PC-3 (cell line): ENCODE data around the gene TSFM. TPM values are rescaled to one million over a fixed set of nuclear protein-coding genes. Genes with fewer than 3 reads are reported as not detected.
"Not testable (repeated sequence)": the region's sequence is repeated elsewhere in the genome, so short reads cannot be mapped to it uniquely, and the experiment has no call there.

Experiments used
- ATAC-seq: fragments of 200-7000 bp; cut with Tn5 transposase; 2 replicates; pipeline ENCODE4 v1.9.1; 2020; ENCODE audit warnings: mild to moderate bottlenecking, moderate library complexity
- BruUV-seq: library from RNA; stranded (reverse); fragments of 400-500 nt; replicated peaks from 2 replicates; lab custom pipeline; 2021; lab: Mats Ljungman, UMichigan
- CTCF ChIA-PET: fragments of 300-600 bp; sonication (Branson Sonifier 250); formaldehyde crosslinking; loops from one replicate; lab custom pipeline; 2022; ENCODE audit warnings: antibody characterized with exemption; lab: Charles Lee
- POLR2A ChIA-PET: fragments of 300-600 bp; sonication (Branson Sonifier 250); formaldehyde crosslinking; loops from one replicate; lab custom pipeline; 2022; ENCODE audit warnings: antibody characterized with exemption; ENCODE audit not compliant: unreplicated experiment; lab: Charles Lee
- DNase-seq: peaks from one replicate; pipeline ENCODE4 v3.0.0-alpha.2; 2015
- H2AFZ ChIP-seq: fragments of 300-600 bp; sonication (generic); 2 replicates; pipeline ENCODE4 v1.6.0; 2016; ENCODE audit warnings: antibody characterized with exemption, low read length
- H3F3A ChIP-seq: fragments of 300-600 bp; sonication (generic); one replicate; pipeline ENCODE4 v1.6.0; 2017; ENCODE audit warnings: antibody characterized with exemption, low read length, control low read depth, mild to moderate bottlenecking; ENCODE audit not compliant: unreplicated experiment
- H3K27ac ChIP-seq: fragments of 300-600 bp; sonication (generic); 2 replicates; pipeline ENCODE4 v1.5.1; 2016; ENCODE audit warnings: mild to moderate bottlenecking, low read length
- H3K27me3 ChIP-seq: fragments of 300-600 bp; sonication (generic); 2 replicates; pipeline ENCODE4 v1.6.1; 2016; ENCODE audit warnings: low read length, mixed read lengths
- H3K36me3 ChIP-seq: fragments of 300-600 bp; sonication (generic); 2 replicates; pipeline ENCODE4 v1.6.1; 2016; ENCODE audit warnings: low read depth, mixed run types, low read length, mixed read lengths
- H3K4me1 ChIP-seq: fragments of 300-600 bp; sonication (generic); 2 replicates; pipeline ENCODE4 v1.5.1; 2016; ENCODE audit warnings: low read length; ENCODE audit not compliant: insufficient read depth
- H3K4me2 ChIP-seq: fragments of 300-600 bp; sonication (generic); 2 replicates; pipeline ENCODE4 v1.6.0; 2016; ENCODE audit warnings: low read length
- H3K4me3 ChIP-seq: fragments of 300-600 bp; sonication (generic); 2 replicates; pipeline ENCODE4 v1.5.1; 2016; ENCODE audit warnings: mild to moderate bottlenecking, low read length, mixed read lengths
- H3K79me2 ChIP-seq: fragments of 300-600 bp; sonication (generic); 2 replicates; pipeline ENCODE4 v1.6.1; 2017; ENCODE audit warnings: low read length, mixed read lengths
- H3K9ac ChIP-seq: fragments of 300-600 bp; sonication (generic); 2 replicates; pipeline ENCODE4 v1.6.0; 2016; ENCODE audit warnings: mild to moderate bottlenecking, low read length
- H3K9me2 ChIP-seq: fragments of 300-600 bp; sonication (generic); replicated peaks from 2 replicates; pipeline ENCODE4 v1.6.1; 2016; ENCODE audit warnings: mixed run types, low read length, mixed read lengths
- H3K9me3 ChIP-seq: fragments of 300-600 bp; sonication (generic); 2 replicates; pipeline ENCODE4 v1.6.1; 2016; ENCODE audit warnings: low read length, mixed read lengths
- H4K20me1 ChIP-seq: fragments of 300-600 bp; sonication (generic); 2 replicates; pipeline ENCODE4 v1.6.1; 2016; ENCODE audit warnings: low read length, mixed read lengths
- EZH2 ChIP-seq: fragments of 300-600 bp; sonication (generic); IDR thresholded peaks from one replicate; pipeline ENCODE4 v1.6.1; 2017; ENCODE audit warnings: antibody characterized with exemption, mild to moderate bottlenecking, low read length; ENCODE audit not compliant: unreplicated experiment
- EZH2phosphoT487 ChIP-seq: fragments of 300-600 bp; sonication (generic); IDR thresholded peaks from 2 replicates; pipeline ENCODE4 v1.6.1; 2018; ENCODE audit warnings: mild to moderate bottlenecking, antibody characterized with exemption, low read length, borderline replicate concordance
- intact Hi-C: fragments of 100-400 bp; cut with micrococcal nuclease; formaldehyde crosslinking; loops from 2 replicates; pipeline ENCODE4 v1.9.0; 2023
- total RNA-seq: library from RNA; depleted of rRNA; stranded (reverse); fragments of >200 nt; gene quantifications from 2 replicates; pipeline ENCODE4 v1.2.3, GENCODE V29; 2014
- TF ChIP-seq, protein P1 (sequence below): fragments of 300-600 bp; sonication (generic); conservative IDR thresholded peaks from 2 replicates; pipeline ENCODE4 v1.5.1; 2017; ENCODE audit warnings: antibody characterized with exemption, low read depth, mild to moderate bottlenecking, low read length

The TSFM gene
- total RNA-seq, 1 experiment from 2014 or later, result 63.0 TPM

DNA sequence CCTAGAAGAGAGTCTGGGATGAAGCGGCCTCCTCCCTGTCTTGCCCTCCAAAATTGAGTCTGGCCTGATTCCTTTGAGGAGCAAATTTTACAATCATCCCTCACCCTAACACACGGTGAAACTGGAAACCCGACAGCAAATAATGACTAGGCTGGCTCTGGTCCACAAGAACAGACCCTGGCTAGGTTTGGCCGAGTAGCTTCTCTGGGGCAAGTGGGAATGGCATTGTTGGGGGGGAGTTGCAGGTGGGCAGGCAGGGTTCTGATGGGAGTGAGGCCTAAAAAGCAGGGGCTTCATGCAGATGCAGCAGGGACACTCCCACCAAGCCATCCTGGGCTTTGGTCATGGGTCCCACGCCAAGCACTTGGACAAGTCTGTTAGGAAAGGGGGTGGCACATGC, 38.4 kb downstream of the TSFM start:
- H3K9me3 ChIP-seq, H4K20me1 ChIP-seq, POLR2A ChIA-PET, H3F3A ChIP-seq, BruUV-seq, intact Hi-C loops, H3K4me3 ChIP-seq, H3K27ac ChIP-seq, H3K4me2 ChIP-seq, H3K9me2 ChIP-seq, H3K79me2 ChIP-seq, H2AFZ ChIP-seq, CTCF ChIA-PET, H3K4me1 ChIP-seq, H3K27me3 ChIP-seq, H3K9ac ChIP-seq: not testable (repeated sequence)
- DNase-seq (peak; percentile 52), ATAC-seq (peak; percentile 61)
- peaks cover 14% of the 10 kb centered on the region; the same call in 1 of the 2 replicates for H3K36me3 ChIP-seq

DNA sequence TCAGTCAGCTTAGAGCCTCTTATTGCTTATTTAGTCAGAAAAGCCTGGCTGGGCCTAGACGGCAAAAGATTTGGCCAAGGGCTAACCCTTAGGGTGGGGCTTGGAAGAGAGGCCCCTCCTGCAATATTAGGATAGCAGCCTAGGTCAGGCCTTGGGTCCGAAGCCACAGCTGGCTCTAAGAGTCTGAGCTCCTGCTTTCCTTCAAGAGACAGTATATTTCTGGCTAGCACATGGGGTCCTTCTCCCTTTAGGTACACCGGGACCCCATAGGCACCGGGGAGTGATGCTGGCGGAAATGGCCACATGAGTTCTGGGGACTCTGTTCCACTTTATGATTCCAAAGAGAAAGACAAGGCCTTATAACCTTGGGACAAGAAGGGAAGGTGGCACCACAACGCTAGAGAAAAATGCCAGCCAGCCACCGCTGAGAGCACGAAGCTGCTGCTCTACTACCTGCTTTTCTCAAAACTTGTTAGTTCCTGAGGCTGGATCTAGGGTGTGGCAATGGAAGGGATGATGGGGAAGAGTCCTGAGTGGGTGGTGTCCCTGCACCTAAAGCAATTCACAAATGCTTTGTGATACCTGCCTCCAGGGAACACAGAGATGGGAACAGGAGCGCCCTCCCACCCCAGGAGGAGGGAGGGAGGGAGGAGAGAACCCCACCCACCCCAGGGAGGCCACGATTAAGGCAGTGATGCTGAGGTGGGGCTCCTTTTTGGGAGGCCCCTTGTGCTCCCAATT, 39.1 kb downstream of the TSFM start:
- intact Hi-C loops, result no loop called here
- H3K79me2 ChIP-seq, result no peaks in the 10 kb centered on the region
- H2AFZ ChIP-seq, result no peak overlapping the region
- ChIA-PET CTCF (no interaction called here), POLR2A (no interaction called here)
- peaks cover 5% of the 10 kb centered on the region; the same call in 1 of the 2 replicates for H3K4me1 ChIP-seq
- H3K27me3 ChIP-seq, result no peaks in the 10 kb centered on the region
- H3K36me3 ChIP-seq, result peaks cover 17% of the 10 kb centered on the region
- H3F3A ChIP-seq, result no peaks in the 10 kb centered on the region
- BruUV-seq, result no TSS peak
- DNase-seq (no peak), ATAC-seq (no peak)
- H4K20me1 ChIP-seq, result no peaks in the 10 kb centered on the region
- no peak overlapping the region for H3K4me2 ChIP-seq
- H3K4me3 ChIP-seq, result no peak overlapping the region
- no peaks in the 10 kb centered on the region for H3K9me3 ChIP-seq
- TF ChIP-seq EZH2phosphoT487, result no peak
- no peaks in the 10 kb centered on the region for H3K9me2 ChIP-seq
- no peak overlapping the region for H3K27ac ChIP-seq
- H3K9ac ChIP-seq, result no peak overlapping the region

DNA sequence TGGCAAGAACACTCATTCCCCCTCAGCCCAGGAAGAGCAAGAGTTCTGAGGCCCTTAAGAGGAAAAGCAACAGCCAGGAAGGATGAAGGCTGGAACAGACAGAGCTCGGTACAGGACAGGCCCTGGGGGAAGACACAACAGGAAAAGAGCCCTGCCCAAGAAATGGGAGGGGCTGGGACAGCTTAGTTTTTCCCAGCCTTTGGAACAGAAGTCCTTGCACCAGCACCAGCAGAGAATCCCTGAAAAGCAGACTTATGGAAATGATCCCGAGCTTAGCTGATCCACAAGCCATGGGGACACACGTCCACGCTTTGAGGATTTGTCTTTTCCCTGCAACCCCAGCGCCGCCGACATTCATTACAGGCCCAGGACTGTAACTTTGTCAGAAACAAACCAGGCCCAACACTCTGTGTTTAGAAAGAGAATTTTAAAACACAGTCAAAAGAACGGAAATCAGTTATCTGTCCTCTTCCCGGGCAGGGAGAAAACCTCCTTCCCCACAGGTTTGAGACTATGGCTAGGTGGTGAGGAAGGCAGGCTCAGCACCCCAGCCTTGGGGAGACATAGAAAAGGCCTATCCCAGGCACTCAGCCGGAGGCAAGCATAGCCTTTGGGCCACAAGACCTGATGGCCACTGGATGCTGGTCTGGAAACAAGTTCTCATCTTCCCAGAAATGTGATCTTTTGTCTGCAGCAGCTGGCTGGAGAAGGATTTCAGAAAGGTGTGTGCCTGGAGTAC, 40.0 kb downstream of the TSFM start:
- H4K20me1 ChIP-seq, result no peaks in the 10 kb centered on the region
- no peak overlapping the region for H3K9ac ChIP-seq
- H3K4me2 ChIP-seq, result no peak overlapping the region
- H3K79me2 ChIP-seq, result no peaks in the 10 kb centered on the region
- no peak overlapping the region for H2AFZ ChIP-seq
- peaks cover 5% of the 10 kb centered on the region; the same call in 1 of the 2 replicates for H3K4me1 ChIP-seq
- ATAC-seq, result peak; percentile 13; the same call in 1 of the 2 replicates
- TF ChIP-seq EZH2 (no peak), EZH2phosphoT487 (no peak)
- TF ChIP-seq, protein P1, sequence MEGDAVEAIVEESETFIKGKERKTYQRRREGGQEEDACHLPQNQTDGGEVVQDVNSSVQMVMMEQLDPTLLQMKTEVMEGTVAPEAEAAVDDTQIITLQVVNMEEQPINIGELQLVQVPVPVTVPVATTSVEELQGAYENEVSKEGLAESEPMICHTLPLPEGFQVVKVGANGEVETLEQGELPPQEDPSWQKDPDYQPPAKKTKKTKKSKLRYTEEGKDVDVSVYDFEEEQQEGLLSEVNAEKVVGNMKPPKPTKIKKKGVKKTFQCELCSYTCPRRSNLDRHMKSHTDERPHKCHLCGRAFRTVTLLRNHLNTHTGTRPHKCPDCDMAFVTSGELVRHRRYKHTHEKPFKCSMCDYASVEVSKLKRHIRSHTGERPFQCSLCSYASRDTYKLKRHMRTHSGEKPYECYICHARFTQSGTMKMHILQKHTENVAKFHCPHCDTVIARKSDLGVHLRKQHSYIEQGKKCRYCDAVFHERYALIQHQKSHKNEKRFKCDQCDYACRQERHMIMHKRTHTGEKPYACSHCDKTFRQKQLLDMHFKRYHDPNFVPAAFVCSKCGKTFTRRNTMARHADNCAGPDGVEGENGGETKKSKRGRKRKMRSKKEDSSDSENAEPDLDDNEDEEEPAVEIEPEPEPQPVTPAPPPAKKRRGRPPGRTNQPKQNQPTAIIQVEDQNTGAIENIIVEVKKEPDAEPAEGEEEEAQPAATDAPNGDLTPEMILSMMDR, result no peak
- no peak for DNase-seq
- ChIA-PET CTCF (no interaction called here), POLR2A (no interaction called here)
- H3F3A ChIP-seq, result no peaks in the 10 kb centered on the region
- no peak overlapping the region for H3K27ac ChIP-seq
- no peaks in the 10 kb centered on the region for H3K27me3 ChIP-seq
- no peak overlapping the region for H3K4me3 ChIP-seq
- TSS peak; percentile 3 for BruUV-seq
- no peaks in the 10 kb centered on the region for H3K9me2 ChIP-seq
- no peaks in the 10 kb centered on the region for H3K9me3 ChIP-seq
- intact Hi-C loops, result no loop called here
- H3K36me3 ChIP-seq, result peaks cover 26% of the 10 kb centered on the region
